ENCODE results near the gene PHACTR2. TPM values are rescaled to one million over a fixed set of nuclear protein-coding genes. Genes with fewer than 3 reads are reported as not detected.

The PHACTR2 gene
- total RNA-seq, 2 experiments from 2014 or later, result 13.5 to 14.6 TPM

DNA sequence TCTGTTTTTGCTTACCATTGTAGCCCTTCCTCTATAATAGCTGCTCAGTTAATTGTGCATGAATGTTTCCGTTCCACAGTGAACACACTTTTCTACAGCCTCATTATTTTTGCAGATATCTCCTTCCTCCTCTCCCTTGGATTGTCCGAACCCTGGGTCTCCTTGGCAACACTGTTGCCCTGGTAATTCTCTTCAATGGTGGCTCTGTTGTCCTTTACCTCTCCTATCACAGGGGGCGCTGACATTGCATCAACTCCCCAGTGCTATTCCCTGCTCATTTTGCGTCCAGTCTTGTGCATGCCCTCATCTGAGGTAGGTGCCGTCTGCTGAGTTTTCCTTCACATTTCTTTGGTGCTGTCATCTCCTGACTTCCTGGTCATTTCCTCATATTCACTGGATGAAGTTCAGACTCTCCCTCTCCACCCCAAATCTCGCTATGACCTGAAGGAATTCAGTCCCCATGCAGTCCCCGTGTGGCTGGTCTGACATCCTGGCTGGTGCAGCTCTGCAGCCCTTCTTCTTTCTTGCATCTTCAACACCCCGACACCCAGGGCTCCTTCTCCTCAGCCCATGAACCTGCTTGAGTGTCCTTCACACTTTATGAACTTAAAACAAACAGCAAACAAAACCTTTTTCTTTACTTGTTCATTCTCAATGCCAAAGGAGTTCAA, 21.1 kb downstream of the PHACTR2 start:
- ChIA-PET CTCF (interaction anchor here (0.6 kb wide), 1 partner anchor 390 kb away, joined by 3 read pairs; no protein-coding TSS in a partner anchor), POLR2A (no interaction called here)
- Mint-ChIP-seq H3K9me3 (no peaks in the 10 kb centered on the region), H3K36me3 (ENCODE audit: low read depth) (no peaks in the 10 kb centered on the region), H3K27me3 (no peaks in the 10 kb centered on the region), H3K4me1 (ENCODE audit: low read depth) (peaks cover 14% of the 10 kb centered on the region), H3K4me3 (no peak overlapping the region), H3K27ac (no peak overlapping the region)
- ATAC-seq (no peak), DNase-seq (no peak)
- intact Hi-C loops (cut with micrococcal nuclease), result no loop called here
- no peak for TF ChIP-seq CTCF (IDR thresholded peaks at IDR 0.05)

DNA sequence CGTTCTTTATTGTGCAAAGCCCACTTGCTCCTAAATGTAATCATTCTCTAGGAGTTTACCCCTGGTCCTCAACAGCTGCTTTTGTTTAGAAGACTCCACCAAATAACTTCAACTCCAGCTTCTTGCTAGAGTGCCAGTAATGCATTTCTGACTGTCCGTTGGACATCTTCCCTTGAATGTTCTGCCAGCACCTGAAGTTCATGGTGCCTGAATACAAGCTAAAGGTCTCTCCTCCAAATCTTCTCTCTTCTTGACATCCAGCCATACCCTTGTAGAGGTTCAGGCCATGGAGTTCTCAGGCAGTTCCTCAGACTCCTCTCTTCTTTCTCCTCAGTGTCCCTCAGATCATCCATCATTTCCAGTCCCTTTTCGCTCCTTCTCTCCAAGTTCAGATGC, 21.7 kb downstream of the PHACTR2 start:
- TF ChIP-seq CTCF (IDR thresholded peaks at IDR 0.05), result no peak
- Mint-ChIP-seq H3K9me3 (no peaks in the 10 kb centered on the region), H3K4me3 (no peak overlapping the region), H3K36me3 (ENCODE audit: low read depth) (no peaks in the 10 kb centered on the region), H3K27ac (no peak overlapping the region), H3K4me1 (ENCODE audit: low read depth) (peaks cover 13% of the 10 kb centered on the region), H3K27me3 (no peaks in the 10 kb centered on the region)
- ChIA-PET POLR2A (no interaction called here), CTCF (no interaction called here)
- intact Hi-C loops (cut with micrococcal nuclease), result no loop called here
- DNase-seq, result no peak
- no peak for ATAC-seq

GRCh38 chr6:143700684-143701348, 23.1 kb downstream of the PHACTR2 start:
- ChIA-PET POLR2A (interaction anchor here (0.8 kb wide), 1 partner anchor 12 kb away, joined by 3 read pairs; no protein-coding TSS in a partner anchor), CTCF (no interaction called here)
- no peak overlapping the region for H3K4me3 Mint-ChIP-seq
- no peak for TF ChIP-seq CTCF (IDR thresholded peaks at IDR 0.05)
- peaks cover 6% of the 10 kb centered on the region for H3K4me1 Mint-ChIP-seq (ENCODE audit: low read depth)
- intact Hi-C loops (cut with micrococcal nuclease), result no loop called here
- H3K36me3 Mint-ChIP-seq (ENCODE audit: low read depth), result no peaks in the 10 kb centered on the region
- ATAC-seq (no peak), DNase-seq (no peak)
- no peaks in the 10 kb centered on the region for H3K27me3 Mint-ChIP-seq
- H3K9me3 Mint-ChIP-seq, result no peaks in the 10 kb centered on the region
- no peak overlapping the region for H3K27ac Mint-ChIP-seq

DNA sequence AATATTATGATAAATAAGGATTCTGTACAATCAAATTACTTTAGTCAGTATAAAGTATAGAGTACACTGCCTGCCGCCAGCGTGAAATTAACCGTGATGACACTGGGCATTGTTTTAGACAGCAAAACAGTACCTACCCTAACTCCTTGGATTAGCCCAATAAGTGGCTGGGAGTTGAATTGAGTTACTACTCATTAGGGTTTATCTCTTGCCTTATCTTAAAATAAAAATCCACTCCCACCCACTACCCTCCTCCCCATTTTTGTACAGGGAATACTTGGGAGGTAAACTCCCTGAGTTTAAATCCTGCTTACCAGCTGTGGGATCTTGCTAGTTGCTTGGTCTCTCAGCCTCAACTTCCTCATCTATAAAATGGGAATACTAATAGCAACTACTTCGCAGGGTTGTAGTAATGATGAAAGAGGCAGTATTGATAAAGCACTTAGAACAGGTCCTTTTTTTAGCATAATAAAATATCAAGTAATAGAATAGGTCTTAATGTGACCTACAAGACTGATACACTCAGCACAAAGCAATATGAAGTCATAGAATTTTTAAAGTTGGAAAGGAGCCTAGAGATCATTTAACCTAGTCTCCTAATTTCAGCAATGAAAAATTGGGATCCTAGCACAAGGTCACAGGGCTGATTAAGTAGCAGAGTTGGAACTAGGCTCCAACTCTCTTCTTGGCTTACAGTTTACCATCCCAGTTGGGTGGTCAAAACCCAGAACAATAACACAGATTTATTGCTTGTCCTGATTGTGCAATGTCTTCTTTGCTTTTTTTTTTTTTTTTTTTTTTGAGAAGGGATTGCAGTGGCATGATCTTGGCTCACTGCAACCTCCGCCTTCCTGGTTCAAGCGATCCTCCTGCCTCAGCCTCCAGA, 23.8 kb downstream of the PHACTR2 start:
- Mint-ChIP-seq H3K27me3 (no peaks in the 10 kb centered on the region), H3K27ac (no peak overlapping the region), H3K36me3 (ENCODE audit: low read depth) (no peaks in the 10 kb centered on the region), H3K9me3 (no peaks in the 10 kb centered on the region), H3K4me3 (no peak overlapping the region), H3K4me1 (ENCODE audit: low read depth) (no peaks in the 10 kb centered on the region)
- no peak for ATAC-seq
- DNase-seq, result no peak
- intact Hi-C loops (cut with micrococcal nuclease), result no loop called here
- TF ChIP-seq CTCF (IDR thresholded peaks at IDR 0.05), result no peak
- ChIA-PET CTCF (no interaction called here), POLR2A (interaction anchor here (0.8 kb wide), 1 partner anchor 13 kb away, joined by 3 read pairs; no protein-coding TSS in a partner anchor)

All from activated CD8-positive, alpha-beta T cell treated with anti-CD3 and anti-CD28 coated beads for 36 hours (primary cell).